T-cell (primary cell): ENCODE results near the gene SKAP2. TPM values are rescaled to one million over a fixed set of nuclear protein-coding genes. Genes with fewer than 3 reads are reported as not detected.

Experiments
- ATAC-seq, 4 experiments: fragments of 200-7000 bp in 3 of 4; fragments of 150-1000 bp in 1 of 4; cut with Tn5 transposase; replicated peaks in 1 of 4; 1 replicate in 3 of 4; 2 replicates in 1 of 4; pipeline ENCODE4 v1.10.0; 2021; ENCODE audit warnings: moderate library complexity in 3 of 4, mild to moderate bottlenecking in 2 of 4, moderate number of reproducible peaks in 1 of 4
- CTCF ChIA-PET, 2 donors: fragments of 300-600 bp; sonication (Branson Sonifier 250); formaldehyde crosslinking; loops; one replicate each; lab custom pipeline; 2022; ENCODE audit warnings: antibody characterized with exemption in 2 of 2; lab: Charles Lee
- POLR2A ChIA-PET, 2 donors: fragments of 300-600 bp; sonication (Branson Sonifier 250); formaldehyde crosslinking; loops; one replicate each; lab custom pipeline; 2022; ENCODE audit warnings: antibody characterized with exemption in 2 of 2; lab: Charles Lee
- DNase-seq, 35 experiments: peaks; one replicate each; pipeline versions ENCODE4 v3.0.0 to v3.0.0-alpha.2; 2013 to 2023
- H3K27ac ChIP-seq: one replicate; pipeline ENCODE4 v1.5.1; 2013; ENCODE audit warnings: low read length
- H3K27me3 ChIP-seq, 2 experiments: replicated peaks in 1 of 2; 1 replicate in 1 of 2; 2 replicates in 1 of 2; pipeline versions ENCODE4 v1.6.1 to v1.7.0; 2013; ENCODE audit warnings: low read length in 1 of 2, mixed read lengths in 1 of 2; ENCODE audit not compliant: control insufficient read depth in 2 of 2, insufficient read depth in 2 of 2; ENCODE audit errors: extremely low read depth in 1 of 2
- H3K36me3 ChIP-seq, 2 donors: 1 replicate in 1 of 2; 2 replicates in 1 of 2; pipeline versions ENCODE4 v1.6.1 to v1.7.0; 2013; ENCODE audit warnings: low read length in 1 of 2; ENCODE audit not compliant: control insufficient read depth in 2 of 2, insufficient read depth in 1 of 2; ENCODE audit errors: extremely low read depth in 1 of 2
- H3K4me1 ChIP-seq, 2 experiments: 1 replicate in 1 of 2; 2 replicates in 1 of 2; pipeline versions ENCODE4 v1.6.1 to v1.7.0; 2013; ENCODE audit warnings: low read length in 2 of 2, mixed read lengths in 1 of 2; ENCODE audit not compliant: insufficient read depth in 2 of 2, control insufficient read depth in 1 of 2; ENCODE audit errors: extremely low read depth in 1 of 2
- H3K4me3 ChIP-seq, 2 donors: 1 replicate in 1 of 2; 2 replicates in 1 of 2; pipeline versions ENCODE4 v1.5.1 to v1.7.0; 2013; ENCODE audit warnings: mild to moderate bottlenecking in 2 of 2, low read length in 1 of 2, moderate library complexity in 1 of 2; ENCODE audit not compliant: control insufficient read depth in 1 of 2; ENCODE audit errors: extremely low read depth in 1 of 2
- H3K9me3 ChIP-seq: 2 replicates; pipeline ENCODE4 v1.7.0; 2013
- H3K27ac Mint-ChIP-seq, 2 donors: one replicate each; pipeline ENCODE4 v1.8.0; 2020 to 2021; ENCODE audit warnings: mild to moderate bottlenecking in 2 of 2, mixed read lengths in 2 of 2
- H3K27me3 Mint-ChIP-seq, 2 donors: one replicate each; pipeline ENCODE4 v1.8.0; 2021 to 2022; ENCODE audit warnings: mixed read lengths in 2 of 2
- H3K36me3 Mint-ChIP-seq: one replicate; pipeline ENCODE4 v1.8.0; 2021; ENCODE audit warnings: mixed read lengths
- H3K4me1 Mint-ChIP-seq, 3 donors: one replicate each; pipeline ENCODE4 v1.8.0; 2020 to 2022; ENCODE audit warnings: mixed read lengths in 3 of 3, mild to moderate bottlenecking in 1 of 3
- H3K4me3 Mint-ChIP-seq, 3 donors: one replicate each; pipeline ENCODE4 v1.8.0; 2020 to 2022; ENCODE audit warnings: mild to moderate bottlenecking in 3 of 3, mixed read lengths in 3 of 3, moderate library complexity in 3 of 3
- H3K9me3 Mint-ChIP-seq, 3 donors: one replicate each; pipeline ENCODE4 v1.8.0; 2020 to 2022; ENCODE audit warnings: mixed read lengths in 3 of 3
- WGBS: methylation state at CpG from one replicate; pipeline ENCODE4 v1.1.5; 2013; ENCODE audit warnings: missing lambda C conversion rate; ENCODE audit not compliant: insufficient coverage; 5-methylcytosine and 5-hydroxymethylcytosine counted together
- total RNA-seq, 35 experiments: library from RNA in 6 of 35; stranded (reverse) in 6 of 35; fragments of 120-200 nt in 1 of 35; gene quantifications; one replicate each; pipeline versions ENCODE4 v1.2.1 to v1.2.4 and lab custom pipeline; 2013 to 2026

The SKAP2 gene
- total RNA-seq, 5 donors from 2014 or later (not counting 1 experiment from before 2014, with no cell fraction given), result 4.8 to 8.9 (median 7.7) TPM

GRCh38 chr7:26694141-26694540 is 170.2 kb downstream of the SKAP2 start:
- H3K4me1 Mint-ChIP-seq, result peaks cover 0 to 8% (median 0%) of the 10 kb centered on the region in 3 donors
- H3K27me3 Mint-ChIP-seq, result peaks cover 10 to 12% of the 10 kb centered on the region in 2 donors
- DNase-seq (no peak), ATAC-seq (no peak)
- no peaks in the 10 kb centered on the region for H3K9me3 Mint-ChIP-seq
- Histone ChIP-seq H3K27me3 (no peaks in the 10 kb centered on the region), H3K9me3 (no peaks in the 10 kb centered on the region), H3K27ac (no peak overlapping the region), H3K4me1 (no peaks in the 10 kb centered on the region), H3K36me3 (no peaks in the 10 kb centered on the region), H3K4me3 (no peak overlapping the region)
- ChIA-PET CTCF (interaction anchor here (0.6 to 6.5 kb wide), 9 partner anchors 9 to 324 kb away, joined by 3 to 37 read pairs (median 4); no protein-coding TSS in a partner anchor), POLR2A (interaction anchor here (0.6 to 0.7 kb wide), 2 partner anchors 8 to 13 kb away, joined by 3 to 15 read pairs; no protein-coding TSS in a partner anchor)
- no peak overlapping the region for H3K27ac Mint-ChIP-seq
- no peaks in the 10 kb centered on the region for H3K36me3 Mint-ChIP-seq
- no peak overlapping the region for H3K4me3 Mint-ChIP-seq

- H3K36me3 ChIP-seq, result no peaks in the 10 kb centered on the region
- H3K27ac Mint-ChIP-seq, result no peak overlapping the region
- H3K9me3 ChIP-seq, result no peaks in the 10 kb centered on the region
- peaks cover 10 to 18% of the 10 kb centered on the region in 2 donors for H3K27me3 Mint-ChIP-seq
- 77% methylated on average over 2 of the region's 2 CpGs for WGBS
- no peak overlapping the region for H3K4me3 ChIP-seq
- no peak for ATAC-seq
- H3K4me1 ChIP-seq, result no peaks in the 10 kb centered on the region
- CTCF ChIA-PET, result interaction anchor here (0.5 to 6.5 kb wide), 6 partner anchors 9 to 605 kb away, joined by 3 to 37 read pairs (median 4); no protein-coding TSS in a partner anchor
- H3K36me3 Mint-ChIP-seq, result no peaks in the 10 kb centered on the region
- POLR2A ChIA-PET, result no interaction called here
- H3K4me3 Mint-ChIP-seq, result no peak overlapping the region
- no peaks in the 10 kb centered on the region for H3K27me3 ChIP-seq
- DNase-seq, result no peak
- no peak overlapping the region for H3K27ac ChIP-seq
- H3K4me1 Mint-ChIP-seq, result peaks cover 0 to 8% (median 0%) of the 10 kb centered on the region in 3 donors
- H3K9me3 Mint-ChIP-seq, result no peaks in the 10 kb centered on the region
Measured at GRCh38 chr7:26691886-26692285, 172.5 kb downstream of the SKAP2 start.

GRCh38 chr7:26691406-26691805 is 173.0 kb downstream of the SKAP2 start:
- POLR2A ChIA-PET, result interaction anchor here (0.6 to 0.7 kb wide), 2 partner anchors 357 to 408 kb away, joined by 3 read pairs; no protein-coding TSS in a partner anchor
- Mint-ChIP-seq H3K27me3 (peaks cover 10 to 19% of the 10 kb centered on the region in 2 donors), H3K36me3 (no peaks in the 10 kb centered on the region), H3K9me3 (no peaks in the 10 kb centered on the region), H3K27ac (no peak overlapping the region), H3K4me1 (peaks cover 0 to 8% (median 0%) of the 10 kb centered on the region in 3 donors), H3K4me3 (no peak overlapping the region)
- Histone ChIP-seq H3K4me3 (no peak overlapping the region), H3K36me3 (no peaks in the 10 kb centered on the region), H3K9me3 (no peaks in the 10 kb centered on the region), H3K27me3 (no peaks in the 10 kb centered on the region), H3K4me1 (no peaks in the 10 kb centered on the region), H3K27ac (no peak overlapping the region)
- 57% methylated on average over 1 of the region's 2 CpGs for WGBS
- CTCF ChIA-PET, result interaction anchor here (0.7 to 6.5 kb wide), 5 partner anchors 9 to 605 kb away, joined by 3 to 37 read pairs (median 4); no protein-coding TSS in a partner anchor
- ATAC-seq (no peak), DNase-seq (no peak)

- no peaks in the 10 kb centered on the region for H3K36me3 Mint-ChIP-seq
- ChIA-PET CTCF (interaction anchor here (0.6 to 6.5 kb wide), 8 partner anchors 8 to 795 kb away, joined by 3 to 37 read pairs (median 4); no protein-coding TSS in a partner anchor), POLR2A (no interaction called here)
- H3K36me3 ChIP-seq, result no peaks in the 10 kb centered on the region
- H3K27ac Mint-ChIP-seq, result no peak overlapping the region
- ATAC-seq (no peak), DNase-seq (no peak)
- peaks cover 0 to 8% (median 0%) of the 10 kb centered on the region in 3 donors for H3K4me1 Mint-ChIP-seq
- H3K27me3 Mint-ChIP-seq, result peaks cover 15 to 20% of the 10 kb centered on the region in 2 donors
- H3K9me3 Mint-ChIP-seq, result no peaks in the 10 kb centered on the region
- no peak overlapping the region for H3K27ac ChIP-seq
- no peaks in the 10 kb centered on the region for H3K4me1 ChIP-seq
- no peak overlapping the region for H3K4me3 Mint-ChIP-seq
- no peaks in the 10 kb centered on the region for H3K27me3 ChIP-seq
- no peaks in the 10 kb centered on the region for H3K9me3 ChIP-seq
- H3K4me3 ChIP-seq, result no peak overlapping the region
- 80% methylated on average over 1 of the region's 2 CpGs for WGBS
Measured at GRCh38 chr7:26690135-26690805, 174.1 kb downstream of the SKAP2 start.

GRCh38 chr7:26688936-26689506 is 175.4 kb downstream of the SKAP2 start:
- no peaks in the 10 kb centered on the region for H3K9me3 Mint-ChIP-seq
- H3K36me3 Mint-ChIP-seq, result no peaks in the 10 kb centered on the region
- ChIA-PET POLR2A (no interaction called here), CTCF (interaction anchor here (0.5 to 6.5 kb wide), 8 partner anchors 7 to 625 kb away, joined by 3 to 37 read pairs (median 6); no protein-coding TSS in a partner anchor)
- no peak for ATAC-seq
- WGBS, result no CpG with 5 or more reads among the region's 4 CpGs
- H3K4me3 ChIP-seq, result no peak overlapping the region
- H3K36me3 ChIP-seq, result no peaks in the 10 kb centered on the region
- H3K4me3 Mint-ChIP-seq, result no peak overlapping the region
- no peak for DNase-seq
- H3K27me3 ChIP-seq, result no peaks in the 10 kb centered on the region
- H3K27ac ChIP-seq, result no peak overlapping the region
- no peaks in the 10 kb centered on the region for H3K9me3 ChIP-seq
- H3K27ac Mint-ChIP-seq, result no peak overlapping the region
- peaks cover 0 to 8% (median 0%) of the 10 kb centered on the region in 3 donors for H3K4me1 Mint-ChIP-seq
- H3K4me1 ChIP-seq, result no peaks in the 10 kb centered on the region
- peaks cover 15 to 27% of the 10 kb centered on the region in 2 donors for H3K27me3 Mint-ChIP-seq

GRCh38 chr7:26688388-26688787 is 176.0 kb downstream of the SKAP2 start:
- no peaks in the 10 kb centered on the region for H3K9me3 Mint-ChIP-seq
- peaks cover 0 to 8% (median 0%) of the 10 kb centered on the region in 3 donors for H3K4me1 Mint-ChIP-seq
- Histone ChIP-seq H3K36me3 (no peaks in the 10 kb centered on the region), H3K4me3 (no peak overlapping the region), H3K9me3 (no peaks in the 10 kb centered on the region), H3K27me3 (no peaks in the 10 kb centered on the region), H3K4me1 (no peaks in the 10 kb centered on the region), H3K27ac (no peak overlapping the region)
- CTCF ChIA-PET, result interaction anchor here (1.0 to 6.5 kb wide), 5 partner anchors 6 to 473 kb away, joined by 4 to 37 read pairs (median 7); no protein-coding TSS in a partner anchor
- peaks cover 15 to 28% of the 10 kb centered on the region in 2 donors for H3K27me3 Mint-ChIP-seq
- POLR2A ChIA-PET, result no interaction called here
- DNase-seq (no peak), ATAC-seq (no peak)
- no peaks in the 10 kb centered on the region for H3K36me3 Mint-ChIP-seq
- no peak overlapping the region for H3K27ac Mint-ChIP-seq
- H3K4me3 Mint-ChIP-seq, result no peak overlapping the region
